OCI-LY1 (cell line): Measurements from ENCODE around the gene OR2T6.

Experiments used
- H2AFZ ChIP-seq: fragments of 200-600 bp; sonication (generic), shearing (Covaris generic); 2 replicates; pipeline ENCODE4 v1.6.0; 2014; ENCODE audit warnings: antibody characterized with exemption, mild to moderate bottlenecking, low read length
- H3F3A ChIP-seq: fragments of 200-600 bp; sonication (generic), shearing (Covaris generic); 2 replicates; pipeline ENCODE4 v1.6.0; 2014; ENCODE audit warnings: mild to moderate bottlenecking, antibody characterized with exemption, low read length, moderate library complexity; ENCODE audit not compliant: insufficient read depth
- H3K27ac ChIP-seq: fragments of 200-600 bp; sonication (generic); 2 replicates; pipeline ENCODE4 v1.5.1; 2014; ENCODE audit warnings: low read length, mixed run types, mild to moderate bottlenecking, low read depth; ENCODE audit not compliant: poor library complexity, severe bottlenecking
- H3K27me3 ChIP-seq: fragments of 200-600 bp; sonication (generic); 2 replicates; pipeline ENCODE4 v1.6.0; 2014; ENCODE audit warnings: antibody characterized with exemption, mild to moderate bottlenecking, low read length, moderate library complexity; ENCODE audit not compliant: insufficient read depth
- H3K36me3 ChIP-seq: fragments of 200-600 bp; sonication (generic); 2 replicates; pipeline ENCODE4 v1.6.1; 2014; ENCODE audit warnings: mild to moderate bottlenecking, antibody characterized with exemption, low read length, moderate library complexity, mixed read lengths; ENCODE audit not compliant: insufficient read depth
- H3K4me1 ChIP-seq: fragments of 200-600 bp; sonication (generic); 2 replicates; pipeline ENCODE4 v1.5.1; 2014; ENCODE audit warnings: mild to moderate bottlenecking, low read length, moderate library complexity; ENCODE audit not compliant: insufficient read depth, severe bottlenecking
- H3K4me2 ChIP-seq: fragments of 200-600 bp; sonication (generic), shearing (Covaris generic); 2 replicates; pipeline ENCODE4 v1.6.1; 2014; ENCODE audit warnings: low read length
- H3K4me3 ChIP-seq: fragments of 200-600 bp; sonication (generic); 2 replicates; pipeline ENCODE4 v1.5.1; 2014; ENCODE audit warnings: low read length, low read depth, mild to moderate bottlenecking, mixed read lengths; ENCODE audit not compliant: poor library complexity, severe bottlenecking
- H3K79me2 ChIP-seq: fragments of 200-600 bp; shearing (Covaris generic); 2 replicates; pipeline ENCODE4 v1.6.1; 2016; ENCODE audit warnings: mixed run types, low read length, mixed read lengths; ENCODE audit not compliant: insufficient read depth
- H3K9ac ChIP-seq: fragments of 200-600 bp; sonication (generic), shearing (Covaris generic); 2 replicates; pipeline ENCODE4 v1.6.1; 2014; ENCODE audit warnings: mild to moderate bottlenecking, low read length, mixed read lengths
- H3K9me2 ChIP-seq: fragments of 200-600 bp; sonication (generic), shearing (Covaris generic); 2 replicates; pipeline ENCODE4 v1.6.1; 2014; ENCODE audit warnings: low read depth, mild to moderate bottlenecking, low read length, mixed read lengths
- H3K9me3 ChIP-seq: fragments of 200-600 bp; shearing (Covaris generic); 2 replicates; pipeline ENCODE4 v1.6.1; 2014; ENCODE audit warnings: low read length, mixed read lengths
- H4K20me1 ChIP-seq: fragments of 200-600 bp; sonication (generic), shearing (Covaris generic); 2 replicates; pipeline ENCODE4 v1.6.0; 2016; ENCODE audit warnings: mild to moderate bottlenecking, low read length; ENCODE audit not compliant: insufficient read depth
- CTCF ChIP-seq: fragments of 200-600 bp; sonication (generic), shearing (Covaris generic); IDR thresholded peaks from 2 replicates; pipeline ENCODE4 v1.5.1; 2017; ENCODE audit warnings: mild to moderate bottlenecking, antibody characterized with exemption, low read length, moderate library complexity, mixed read lengths
- EZH2 ChIP-seq: fragments of 200-600 bp; sonication (generic), shearing (Covaris generic); IDR thresholded peaks from 2 replicates; pipeline ENCODE4 v1.8.0; 2017; ENCODE audit warnings: borderline replicate concordance, mixed run types, mild to moderate bottlenecking, antibody characterized with exemption, low read length, moderate library complexity, mixed read lengths

Gene OR2T6

GRCh38 chr1:248388426-248388825 is 12.9 kb downstream of the OR2T6 start:
- TF ChIP-seq CTCF (no peak), EZH2 (no peak)
- Histone ChIP-seq H2AFZ (no peak overlapping the region), H3K9me2 (no peaks in the 10 kb centered on the region), H3K4me3 (no peak overlapping the region), H3K4me1 (no peaks in the 10 kb centered on the region), H3K9me3 (no peaks in the 10 kb centered on the region), H3K79me2 (no peaks in the 10 kb centered on the region), H3K27ac (no peak overlapping the region), H3K27me3 (no peaks in the 10 kb centered on the region), H3F3A (no peaks in the 10 kb centered on the region), H4K20me1 (no peaks in the 10 kb centered on the region), H3K9ac (no peak overlapping the region), H3K36me3 (no peaks in the 10 kb centered on the region), H3K4me2 (no peak overlapping the region)

- no peak overlapping the region for H3K27ac ChIP-seq
- no peak overlapping the region for H3K4me3 ChIP-seq
- no peak overlapping the region for H3K4me2 ChIP-seq
- no peaks in the 10 kb centered on the region for H3K9me3 ChIP-seq
- TF ChIP-seq EZH2: no peak
- no peak for TF ChIP-seq CTCF
- H3K36me3 ChIP-seq: no peaks in the 10 kb centered on the region
- H3K9me2 ChIP-seq: no peaks in the 10 kb centered on the region
- H4K20me1 ChIP-seq: no peaks in the 10 kb centered on the region
- H2AFZ ChIP-seq: no peak overlapping the region
- no peaks in the 10 kb centered on the region for H3F3A ChIP-seq
- no peaks in the 10 kb centered on the region for H3K27me3 ChIP-seq
- H3K79me2 ChIP-seq: no peaks in the 10 kb centered on the region
- no peak overlapping the region for H3K9ac ChIP-seq
- no peaks in the 10 kb centered on the region for H3K4me1 ChIP-seq
These were observed 17.5 kb downstream of the OR2T6 start for GRCh38 chr1:248393050-248393449.

GRCh38 chr1:248402748-248403147 is 27.2 kb downstream of the OR2T6 start, which contains the start of gene OR2T1:
Gene OR2T1 (plus strand): TSS chr1:248403048. CDS start chr1:248406148, 3,100 bp downstream.
- Histone ChIP-seq H3K4me3 (no peak within 1 kb of the TSS), H3F3A (no peaks in the 10 kb centered on the region), H3K9me2 (no peaks in the 10 kb centered on the region), H3K4me1 (no peaks in the 10 kb centered on the region), H3K4me2 (no peak within 1 kb of the TSS), H3K27me3 (no peaks in the 10 kb centered on the region), H3K27ac (no peak within 1 kb of the TSS), H3K36me3 (no peaks in the 10 kb centered on the region), H3K9ac (no peak within 1 kb of the TSS), H3K79me2 (no peaks in the 10 kb centered on the region), H4K20me1 (no peaks in the 10 kb centered on the region), H3K9me3 (no peaks in the 10 kb centered on the region), H2AFZ (no peak within 1 kb of the TSS)
- TF ChIP-seq EZH2 (no peak), CTCF (no peak)
